HepG2 (cell line): ENCODE measurements around the gene PDGFA. TPM values are rescaled to one million over a fixed set of nuclear protein-coding genes. Genes with fewer than 3 reads are reported as not detected.

Experiments
- ATAC-seq: fragments of 200-7000 bp; cut with Tn5 transposase; 3 replicates; pipeline ENCODE4 v1.9.1; 2020; ENCODE audit warnings: mild to moderate bottlenecking, moderate library complexity
- BruUV-seq: library from RNA; stranded (reverse); fragments of 400-500 nt; replicated peaks from 2 replicates; lab custom pipeline; 2021; lab: Mats Ljungman, UMichigan
- CTCF ChIA-PET: fragments of 300-600 bp; formaldehyde crosslinking; extraction: SDS; loops from one replicate; lab custom pipeline; 2021; ENCODE audit warnings: low total read pairs, inconsistent platforms, low intra/inter-chr PET ratio; lab: Yijun Ruan, JAX
- POLR2A ChIA-PET: fragments of 350-600 bp; sonication (Branson Sonifier 250); formaldehyde crosslinking; loops from one replicate; lab custom pipeline; 2020; ENCODE audit warnings: antibody characterized with exemption, inconsistent platforms; lab: Yijun Ruan, JAX
- DNase-seq: peaks from one replicate; pipeline ENCODE4 v3.0.0-alpha.2; 2015; ENCODE audit warnings: low spot score
- FAIRE-seq: peaks from 3 replicates; lab custom pipeline; 2011; peaks lifted over from hg19 to GRCh38; lab: Jason Lieb, UNC
- H2AFZ ChIP-seq: one replicate; pipeline ENCODE4 v1.6.1; 2011; ENCODE audit warnings: low read length, inconsistent platforms
- H3K27ac ChIP-seq: fragments of 300-600 bp; 3 replicates; pipeline ENCODE4 v1.8.0; 2011; ENCODE audit warnings: mixed run types, mild to moderate bottlenecking, mixed read lengths, low read length, inconsistent platforms; ENCODE audit not compliant: insufficient read depth; ENCODE audit errors: extremely low read length
- H3K27me3 ChIP-seq, 2 experiments: fragments of 200-600 bp in 1 of 2; 2 replicates in 1 of 2; 3 replicates in 1 of 2; pipeline versions ENCODE4 v1.6.0 to v1.8.0; 2011; ENCODE audit warnings: low read length in 2 of 2, mild to moderate bottlenecking in 2 of 2, moderate library complexity in 2 of 2, inconsistent platforms in 1 of 2; ENCODE audit not compliant: insufficient read depth in 2 of 2, control insufficient read depth in 1 of 2
- H3K36me3 ChIP-seq, 2 experiments: fragments of 200-600 bp in 1 of 2; replicated peaks in 1 of 2; 2 replicates in 1 of 2; 3 replicates in 1 of 2; pipeline versions ENCODE4 v1.5.1 to v1.8.0; 2011; ENCODE audit warnings: low read length in 2 of 2, inconsistent platforms in 1 of 2; ENCODE audit not compliant: insufficient read depth in 2 of 2, control insufficient read depth in 1 of 2
- H3K4me1 ChIP-seq: 2 replicates; pipeline ENCODE4 v1.5.1; 2012; ENCODE audit warnings: low read length, inconsistent platforms; ENCODE audit not compliant: insufficient read depth
- H3K4me2 ChIP-seq: 2 replicates; pipeline ENCODE4 v1.6.0; 2011; ENCODE audit warnings: low read depth, low read length, inconsistent platforms
- H3K4me3 ChIP-seq, 3 experiments: fragments of 200-600 bp in 1 of 3; sonication (generic), shearing (Covaris generic) in 1 of 3; replicated peaks in 1 of 3; 2 replicates each; pipeline ENCODE4 v1.5.1; 2011 to 2016; ENCODE audit warnings: low read length in 3 of 3, inconsistent platforms in 2 of 3, low read depth in 2 of 3, mild to moderate bottlenecking in 2 of 3, control low read depth in 1 of 3, mixed read lengths in 1 of 3; ENCODE audit not compliant: insufficient read depth in 1 of 3
- H3K79me2 ChIP-seq: one replicate; pipeline ENCODE4 v1.6.1; 2011; ENCODE audit warnings: low read length, inconsistent platforms; ENCODE audit not compliant: insufficient read depth
- H3K9ac ChIP-seq: 2 replicates; pipeline ENCODE4 v1.6.0; 2011; ENCODE audit warnings: mild to moderate bottlenecking, low read depth, low read length, inconsistent platforms; ENCODE audit not compliant: insufficient read depth
- H3K9me3 ChIP-seq: 2 replicates; pipeline ENCODE4 v1.5.1; 2012; ENCODE audit warnings: mild to moderate bottlenecking, low read length
- H4K20me1 ChIP-seq: 2 replicates; pipeline ENCODE4 v1.6.0; 2011; ENCODE audit warnings: inconsistent platforms, mild to moderate bottlenecking, low read length, moderate library complexity; ENCODE audit not compliant: insufficient read depth
- ETV5 ChIP-seq: IDR thresholded peaks from 2 replicates; pipeline ENCODE4 v1.6.1; 2018; ENCODE audit warnings: missing biosample characterization, missing genetic modification reagents, inconsistent platforms, borderline replicate concordance
- MXD3 ChIP-seq: IDR thresholded peaks from 2 replicates; pipeline ENCODE4 v1.6.1; 2016; ENCODE audit warnings: mild to moderate bottlenecking, missing biosample characterization, missing genetic modification reagents
- NR2C2 ChIP-seq: sonication (generic); formaldehyde crosslinking; IDR thresholded peaks from 2 replicates; pipeline ENCODE4 v1.4.0; 2020; ENCODE audit warnings: missing genetic modification reagents, mild to moderate bottlenecking, moderate library complexity, borderline replicate concordance
- PBX2 ChIP-seq: IDR thresholded peaks from 2 replicates; pipeline ENCODE4 v1.6.1; 2016; ENCODE audit warnings: control low read depth
- SALL1 ChIP-seq: sonication (generic); formaldehyde crosslinking; IDR thresholded peaks from 2 replicates; pipeline ENCODE4 v1.8.0; 2022; ENCODE audit warnings: mild to moderate bottlenecking, missing genetic modification reagents
- ZNF687 ChIP-seq: sonication (generic); formaldehyde crosslinking; IDR thresholded peaks from 2 replicates; pipeline ENCODE4 v1.5.1; 2020; ENCODE audit warnings: mild to moderate bottlenecking, missing genetic modification reagents, moderate library complexity
- ZNF770 ChIP-seq: sonication (generic); formaldehyde crosslinking; IDR thresholded peaks from 2 replicates; pipeline ENCODE4 v1.5.0; 2020; ENCODE audit warnings: mild to moderate bottlenecking, missing genetic modification reagents
- ZNF773 ChIP-seq: sonication (generic); formaldehyde crosslinking; IDR thresholded peaks from 2 replicates; pipeline ENCODE4 v1.4.0; 2020; ENCODE audit warnings: missing genetic modification reagents, borderline replicate concordance
- ZSCAN22 ChIP-seq: sonication (generic); formaldehyde crosslinking; IDR thresholded peaks from 2 replicates; pipeline ENCODE4 v1.4.0; 2020; ENCODE audit warnings: mild to moderate bottlenecking, missing genetic modification reagents
- ZSCAN31 ChIP-seq: sonication (generic); formaldehyde crosslinking; IDR thresholded peaks from 2 replicates; pipeline ENCODE4 v1.5.0; 2020; ENCODE audit warnings: low read depth, mild to moderate bottlenecking, missing genetic modification reagents
- WGBS: methylation state at CpG from one replicate; pipeline ENCODE4 v1.1.6; 2017; ENCODE audit warnings: low lambda C conversion rate; 5-methylcytosine and 5-hydroxymethylcytosine counted together
- in situ Hi-C: cut with HindIII; loops from 2 replicates; pipeline ENCODE4 v1.10.0; 2017; ENCODE audit warnings: low pct_unique_long_range_greater_than_20kb; ENCODE audit not compliant: extremely low pct_ligation_motif_present
- intact Hi-C: fragments of 100-400 bp; cut with micrococcal nuclease; formaldehyde crosslinking; loops from one replicate; pipeline ENCODE4 v1.10.0; 2022; ENCODE audit not compliant: unreplicated experiment
- polyA plus RNA-seq, 8 experiments: library from polyadenylated mRNA; depleted of rRNA in 3 of 8; stranded (reverse) in 7 of 8; unstranded in 1 of 8; fragments of >200 nt; fragmentation: Illumina TruSeq in 4 of 8; extraction: Trizol in 4 of 8; gene quantifications; 2 replicates each; pipeline versions ENCODE4 v1.2.1 to v1.2.3, GENCODE V29; 2011 to 2016; ENCODE audit warnings: low read depth in 4 of 8, missing spikeins in 1 of 8, mixed read lengths in 1 of 8; ENCODE audit not compliant: insufficient read depth in 1 of 8
- total RNA-seq, 5 experiments: library from RNA; depleted of rRNA; stranded (reverse); fragments of >200 nt; fragmentation: Illumina TruSeq; extraction: Trizol; gene quantifications; 2 replicates each; pipeline ENCODE4 v1.2.3, GENCODE V29; 2016; ENCODE audit warnings: low read depth in 1 of 5
- TF ChIP-seq, protein P1 (sequence below): sonication (generic); formaldehyde crosslinking; IDR thresholded peaks from 2 replicates; pipeline ENCODE4 v1.9.0; 2022; ENCODE audit warnings: low read depth, missing genetic modification reagents

Gene PDGFA
- total and polyA plus RNA-seq, 2 of the 13 experiments (the other 11 are each of a cell fraction or from before 2014, with no cell fraction given), result 1.5 to 3.4 TPM

- H3K27me3 ChIP-seq, result peaks cover 4 to 18% of the 10 kb centered on the region in 2 experiments
- intact Hi-C loops, result loop anchor here (10.0 kb wide), 1 partner anchor 50 kb away; no protein-coding TSS in a partner anchor
- no peak overlapping the region for H3K9ac ChIP-seq
- TF ChIP-seq ETV5, result peak; percentile 17; the same call in 1 of the 2 replicates
- TF ChIP-seq, protein P1, sequence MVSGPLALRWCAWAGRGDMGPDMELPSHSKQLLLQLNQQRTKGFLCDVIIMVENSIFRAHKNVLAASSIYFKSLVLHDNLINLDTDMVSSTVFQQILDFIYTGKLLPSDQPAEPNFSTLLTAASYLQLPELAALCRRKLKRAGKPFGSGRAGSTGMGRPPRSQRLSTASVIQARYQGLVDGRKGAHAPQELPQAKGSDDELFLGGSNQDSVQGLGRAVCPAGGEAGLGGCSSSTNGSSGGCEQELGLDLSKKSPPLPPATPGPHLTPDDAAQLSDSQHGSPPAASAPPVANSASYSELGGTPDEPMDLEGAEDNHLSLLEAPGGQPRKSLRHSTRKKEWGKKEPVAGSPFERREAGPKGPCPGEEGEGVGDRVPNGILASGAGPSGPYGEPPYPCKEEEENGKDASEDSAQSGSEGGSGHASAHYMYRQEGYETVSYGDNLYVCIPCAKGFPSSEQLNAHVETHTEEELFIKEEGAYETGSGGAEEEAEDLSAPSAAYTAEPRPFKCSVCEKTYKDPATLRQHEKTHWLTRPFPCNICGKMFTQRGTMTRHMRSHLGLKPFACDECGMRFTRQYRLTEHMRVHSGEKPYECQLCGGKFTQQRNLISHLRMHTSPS (CRISPR knock-in tag), result peak; percentile 46; the same call in 1 of the 2 replicates
- peak; percentile 82 for TF ChIP-seq ZNF770 (CRISPR knock-in tag)
- no peak for TF ChIP-seq ZNF773
- TF ChIP-seq ZNF687 (CRISPR knock-in tag), result peak; percentile 56
- TF ChIP-seq PBX2 (CRISPR knock-in tag), result no peak
- no peak for TF ChIP-seq ZSCAN31
- TF ChIP-seq MXD3, result no peak
- peak; percentile 70; the same call in 1 of the 2 replicates for TF ChIP-seq ZSCAN22
- peak; percentile 28; the same call in 1 of the 2 replicates for TF ChIP-seq NR2C2
- TF ChIP-seq SALL1 (CRISPR knock-in tag), result peak; percentile 53; the same call in 1 of the 2 replicates
Measured at GRCh38 chr7:484356-485101, 35.1 kb downstream of the PDGFA start.

More at GRCh38 chr7:484356-485101, 35.1 kb downstream of the PDGFA start:
- peak overlapping the region in 2 of 3 experiments; percentile 13 to 53; a peak in 1 of 6 replicates for H3K4me3 ChIP-seq
- peak overlapping the region; percentile 74 for H3K4me2 ChIP-seq
- DNase-seq (peak; percentile 60), FAIRE-seq (peak; percentile 8), ATAC-seq (peak; percentile 50)
- no peaks in the 10 kb centered on the region for H3K9me3 ChIP-seq
- WGBS, result 4% methylated on average over 5 of the region's 21 CpGs
- H3K79me2 ChIP-seq, result no peaks in the 10 kb centered on the region
- no peak overlapping the region for H2AFZ ChIP-seq
- in situ Hi-C loops, result no loop called here
- CTCF ChIA-PET, result no interaction called here
- H4K20me1 ChIP-seq, result no peaks in the 10 kb centered on the region
- no TSS peak for BruUV-seq
- POLR2A ChIA-PET, result interaction anchor here (2.5 kb wide), 1 partner anchor 13 kb away, joined by 9 read pairs; no protein-coding TSS in a partner anchor
- H3K27ac ChIP-seq, result no peak overlapping the region
- peaks cover 62% of the 10 kb centered on the region for H3K4me1 ChIP-seq
- H3K36me3 ChIP-seq, result no peaks in the 10 kb centered on the region
